Epidermal melanocyte (primary cell): ENCODE measurements around the gene METTL27.
A peak's percentile ranks its signal among the peaks of the same experiment; 100 is the strongest.
"Not testable (repeated sequence)": the region's sequence is repeated elsewhere in the genome, so short reads cannot be mapped to it uniquely, and the experiment has no call there.

ENCODE experiments used
- DNase-seq: peaks from one replicate; pipeline ENCODE4 v3.0.0; 2011; ENCODE audit warnings: low spot score; ENCODE audit not compliant: insufficient read length

Gene METTL27

GRCh38 chr7:73842067-73842976 is at the start of gene METTL27:
METTL27 (minus strand) TSS chr7:73842516; CDS start chr7:73842140, 376 bp downstream.
- peak; percentile 99 for DNase-seq

GRCh38 chr7:73891178-73891885 is 49.0 kb upstream of the METTL27 start:
- DNase-seq, result no peak

- no peak for DNase-seq
Measured at GRCh38 chr7:73890555-73891147, 48.3 kb upstream of the METTL27 start.

GRCh38 chr7:73888959-73889358 is 46.6 kb upstream of the METTL27 start:
- peak; percentile 11 for DNase-seq

GRCh38 chr7:73887762-73888161 is 45.4 kb upstream of the METTL27 start:
- DNase-seq, result peak; percentile 9

GRCh38 chr7:73885975-73886798 is 43.9 kb upstream of the METTL27 start:
- no peak for DNase-seq

GRCh38 chr7:73885433-73885974 is 43.2 kb upstream of the METTL27 start:
- no peak for DNase-seq

GRCh38 chr7:73884867-73885422 is 42.6 kb upstream of the METTL27 start:
- not testable (repeated sequence) for DNase-seq

- DNase-seq, result no peak
Measured at GRCh38 chr7:73882047-73882402, 39.7 kb upstream of the METTL27 start.

GRCh38 chr7:73881352-73882046 is 39.2 kb upstream of the METTL27 start:
- DNase-seq, result no peak

GRCh38 chr7:73880755-73881328 is 38.5 kb upstream of the METTL27 start:
- no peak for DNase-seq

GRCh38 chr7:73879977-73880681 is 37.8 kb upstream of the METTL27 start:
- DNase-seq, result no peak

- no peak for DNase-seq
Measured at GRCh38 chr7:73876973-73877372, 34.7 kb upstream of the METTL27 start.

GRCh38 chr7:73876361-73876760 is 34.0 kb upstream of the METTL27 start:
- no peak for DNase-seq

GRCh38 chr7:73872056-73872908 is 30.0 kb upstream of the METTL27 start:
- peak; percentile 12 for DNase-seq

GRCh38 chr7:73871163-73872011 is 29.1 kb upstream of the METTL27 start:
- peak; percentile 17 for DNase-seq

GRCh38 chr7:73870041-73870492 is 27.8 kb upstream of the METTL27 start:
- no peak for DNase-seq
